DOHH2 (cell line): ENCODE results near the gene ISG15.

ENCODE experiments used
- H3F3A ChIP-seq: fragments of 200-600 bp; sonication (generic), shearing (Covaris generic); 2 replicates; pipeline ENCODE4 v1.6.0; 2016; ENCODE audit warnings: antibody characterized with exemption, mild to moderate bottlenecking; ENCODE audit not compliant: control insufficient read depth, insufficient read depth
- H3K27ac ChIP-seq: fragments of 200-600 bp; sonication (generic); 2 replicates; pipeline ENCODE4 v1.5.1; 2014; ENCODE audit warnings: low read depth, mild to moderate bottlenecking, low read length, moderate library complexity
- H3K27me3 ChIP-seq: fragments of 200-600 bp; sonication (generic); 2 replicates; pipeline ENCODE4 v1.6.1; 2014; ENCODE audit warnings: mild to moderate bottlenecking, low read length, mixed read lengths; ENCODE audit not compliant: control insufficient read depth
- H3K36me3 ChIP-seq: fragments of 200-600 bp; sonication (generic); 2 replicates; pipeline ENCODE4 v1.6.1; 2014; ENCODE audit warnings: mild to moderate bottlenecking, low read length, moderate library complexity, mixed read lengths; ENCODE audit not compliant: control insufficient read depth
- H3K4me1 ChIP-seq: fragments of 200-600 bp; sonication (generic); 2 replicates; pipeline ENCODE4 v1.6.1; 2014; ENCODE audit warnings: mild to moderate bottlenecking, low read length, mixed read lengths; ENCODE audit not compliant: control insufficient read depth
- H3K4me2 ChIP-seq: fragments of 200-600 bp; sonication (generic); 2 replicates; pipeline ENCODE4 v1.6.0; 2014; ENCODE audit warnings: mild to moderate bottlenecking, low read length, moderate library complexity
- H3K4me3 ChIP-seq: fragments of 200-600 bp; sonication (generic); 2 replicates; pipeline ENCODE4 v1.5.1; 2014; ENCODE audit warnings: mild to moderate bottlenecking, low read length, mixed read lengths
- H3K79me2 ChIP-seq: fragments of 200-600 bp; sonication (generic); 2 replicates; pipeline ENCODE4 v1.6.1; 2014; ENCODE audit warnings: mild to moderate bottlenecking, low read length, mixed read lengths; ENCODE audit not compliant: control insufficient read depth
- H3K9me2 ChIP-seq: fragments of 200-600 bp; sonication (generic); replicated peaks from 2 replicates; pipeline ENCODE4 v1.6.1; 2014; ENCODE audit warnings: mild to moderate bottlenecking, low read length, mixed read lengths; ENCODE audit not compliant: control insufficient read depth
- H3K9me3 ChIP-seq: fragments of 200-600 bp; sonication (generic); 2 replicates; pipeline ENCODE4 v1.6.1; 2014; ENCODE audit warnings: antibody characterized with exemption, low read length, mixed read lengths; ENCODE audit not compliant: control insufficient read depth, insufficient read depth
- H4K20me1 ChIP-seq: fragments of 200-600 bp; sonication (generic); 2 replicates; pipeline ENCODE4 v1.6.0; 2014; ENCODE audit warnings: low read depth, mild to moderate bottlenecking, antibody characterized with exemption, low read length, moderate library complexity; ENCODE audit not compliant: control insufficient read depth, insufficient read depth
- CTCF ChIP-seq: fragments of 200-600 bp; sonication (generic); IDR thresholded peaks from one replicate; pipeline ENCODE4 v1.5.1; 2014; ENCODE audit warnings: antibody characterized with exemption, mild to moderate bottlenecking, low read depth, low read length; ENCODE audit not compliant: poor library complexity, severe bottlenecking
- EZH2phosphoT487 ChIP-seq: fragments of 200-600 bp; sonication (generic); IDR thresholded peaks from 2 replicates; pipeline ENCODE4 v1.6.1; 2017; ENCODE audit warnings: borderline replicate concordance, mild to moderate bottlenecking, antibody characterized with exemption, low read length, moderate library complexity, mixed read lengths

ISG15 gene

GRCh38 chr1:973459-974292, 39.6 kb upstream of the ISG15 start:
- no peaks in the 10 kb centered on the region for H3K79me2 ChIP-seq
- H3K4me2 ChIP-seq: no peak overlapping the region
- H3F3A ChIP-seq: no peaks in the 10 kb centered on the region; the same call in 1 of the 2 replicates
- H3K27ac ChIP-seq: no peak overlapping the region
- TF ChIP-seq CTCF (no peak), EZH2phosphoT487 (no peak)
- H4K20me1 ChIP-seq: no peaks in the 10 kb centered on the region
- no peaks in the 10 kb centered on the region; the same call in 1 of the 2 replicates for H3K9me3 ChIP-seq
- no peaks in the 10 kb centered on the region for H3K36me3 ChIP-seq
- H3K4me3 ChIP-seq: no peak overlapping the region
- peaks cover 3% of the 10 kb centered on the region; the same call in 1 of the 2 replicates for H3K4me1 ChIP-seq
- no peaks in the 10 kb centered on the region for H3K27me3 ChIP-seq
- no peaks in the 10 kb centered on the region for H3K9me2 ChIP-seq

GRCh38 chr1:974293-974640, 39.0 kb upstream of the ISG15 start:
- Histone ChIP-seq H3K27ac (no peak overlapping the region), H3K4me2 (no peak overlapping the region), H3K27me3 (no peaks in the 10 kb centered on the region), H3K79me2 (no peaks in the 10 kb centered on the region), H3K9me3 (no peaks in the 10 kb centered on the region; the same call in 1 of the 2 replicates), H3K4me1 (peaks cover 3% of the 10 kb centered on the region; the same call in 1 of the 2 replicates), H3K9me2 (no peaks in the 10 kb centered on the region), H3F3A (no peaks in the 10 kb centered on the region; the same call in 1 of the 2 replicates), H3K4me3 (no peak overlapping the region), H3K36me3 (no peaks in the 10 kb centered on the region), H4K20me1 (no peaks in the 10 kb centered on the region)
- TF ChIP-seq CTCF (no peak), EZH2phosphoT487 (no peak)

GRCh38 chr1:974687-975328, 38.5 kb upstream of the ISG15 start:
- Histone ChIP-seq H3K9me3 (no peaks in the 10 kb centered on the region), H3K27ac (no peak overlapping the region), H3F3A (no peaks in the 10 kb centered on the region), H3K27me3 (no peaks in the 10 kb centered on the region), H3K79me2 (no peaks in the 10 kb centered on the region), H4K20me1 (no peaks in the 10 kb centered on the region), H3K4me2 (no peak overlapping the region), H3K4me1 (peaks cover 3% of the 10 kb centered on the region; the same call in 1 of the 2 replicates), H3K36me3 (no peaks in the 10 kb centered on the region), H3K9me2 (no peaks in the 10 kb centered on the region), H3K4me3 (no peak overlapping the region)
- TF ChIP-seq CTCF (no peak), EZH2phosphoT487 (no peak)
